CD4-positive, alpha-beta T cell treated with Interleukin-2 at 100 ng/mL for 4 hours (primary cell): ENCODE data around the gene LAMA1.

Experiments
- DNase-seq: peaks from one replicate; pipeline ENCODE4 v3.0.0-alpha.2; 2020; ENCODE audit warnings: low spot score

The LAMA1 gene

DNA sequence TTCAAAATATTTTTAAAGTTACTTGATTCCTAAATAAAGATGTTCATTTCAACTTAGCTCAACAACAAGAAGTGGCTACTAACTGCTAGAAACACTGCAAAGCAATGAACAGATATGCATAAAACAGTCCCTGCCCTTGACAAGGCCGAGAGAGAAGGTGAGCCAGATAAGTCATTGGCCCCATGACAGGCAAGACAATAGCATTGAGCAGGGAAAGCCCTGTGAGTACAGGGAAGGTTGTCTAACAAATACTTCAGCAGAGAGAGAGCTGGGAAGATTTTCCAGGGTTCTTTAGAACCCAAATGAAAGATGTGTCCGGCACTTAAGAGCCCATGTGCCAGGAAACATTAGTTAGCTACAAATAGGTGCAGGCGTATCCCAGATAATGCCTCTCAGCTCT is 4.7 kb downstream of the LAMA1 start:
- DNase-seq, result no peak

DNA sequence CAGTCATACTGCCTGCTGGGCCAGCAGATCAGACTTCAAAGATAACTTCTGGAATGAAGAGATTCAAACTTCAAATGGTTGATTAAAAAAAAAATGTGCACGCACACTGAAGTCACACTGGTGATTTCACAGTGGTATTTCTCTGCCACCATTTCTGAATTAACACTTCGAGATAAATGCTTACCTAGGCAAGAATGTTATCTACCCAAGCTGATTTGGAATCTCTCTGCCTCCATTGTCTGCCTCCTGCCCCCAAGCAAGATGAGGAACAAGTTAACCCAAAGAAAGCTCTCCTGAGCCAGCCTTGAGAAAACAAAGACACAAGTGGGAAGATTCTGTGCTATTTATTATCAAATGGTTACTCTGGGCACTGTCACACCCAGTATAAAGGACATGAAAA is 6.5 kb downstream of the LAMA1 start:
- no peak for DNase-seq

DNA sequence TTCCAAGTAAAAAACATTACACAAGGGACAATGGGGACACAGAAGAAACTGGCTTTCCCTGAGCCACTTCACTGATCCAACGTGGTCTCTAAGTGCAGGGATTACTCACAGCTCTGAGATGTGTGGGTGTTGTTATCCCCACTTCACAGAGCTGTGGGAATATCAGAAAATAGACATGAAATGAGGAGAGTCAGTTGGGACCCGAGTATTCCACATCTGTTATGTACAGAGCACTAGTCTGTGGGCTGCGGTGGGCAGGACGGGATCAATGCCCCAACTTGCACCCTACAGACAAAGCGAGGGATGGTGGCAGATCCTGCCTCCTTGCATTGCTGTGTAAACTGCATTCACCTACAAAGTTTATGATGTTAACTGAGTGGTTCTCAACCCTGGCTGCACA is 11.7 kb downstream of the LAMA1 start:
- DNase-seq, result no peak

DNA sequence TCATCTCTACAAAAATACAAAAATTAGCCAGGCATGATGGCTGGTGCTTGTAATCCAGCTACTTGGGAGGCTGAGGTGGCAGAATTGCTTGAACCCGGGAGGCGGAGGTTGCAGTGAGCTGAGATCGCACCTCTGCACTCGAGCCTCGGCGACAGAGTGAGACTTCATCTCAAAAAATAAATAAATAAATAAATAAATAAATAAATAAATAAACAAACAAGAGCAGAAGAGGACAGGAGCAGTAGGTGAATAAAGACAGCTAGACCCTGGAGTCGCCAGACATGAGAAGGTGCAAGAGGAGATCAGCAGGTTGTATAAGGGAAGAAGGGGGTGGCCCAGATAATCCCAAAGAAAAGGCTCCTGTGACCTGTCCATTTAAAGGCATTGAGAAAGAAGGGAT is 12.3 kb downstream of the LAMA1 start:
- DNase-seq, result no peak

DNA sequence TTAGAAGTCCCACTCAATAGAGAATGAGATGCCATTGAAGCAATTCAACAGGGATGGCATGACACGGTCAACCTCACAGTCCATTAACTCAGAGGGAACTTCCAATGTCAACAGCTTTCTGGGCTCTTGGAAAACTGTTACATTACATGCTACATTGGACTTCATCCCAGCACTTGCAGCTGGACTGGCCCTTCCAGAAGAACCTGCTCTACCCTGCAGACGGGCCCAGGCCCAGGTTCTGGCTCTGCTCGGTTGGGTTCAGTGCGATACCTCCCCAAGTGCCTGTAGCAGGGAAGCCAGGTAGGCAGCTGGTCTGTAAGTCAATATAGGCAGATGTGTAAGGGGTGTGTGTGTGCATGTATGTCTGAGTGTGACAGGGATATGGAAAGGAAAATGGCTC is 12.9 kb downstream of the LAMA1 start:
- no peak for DNase-seq

DNA sequence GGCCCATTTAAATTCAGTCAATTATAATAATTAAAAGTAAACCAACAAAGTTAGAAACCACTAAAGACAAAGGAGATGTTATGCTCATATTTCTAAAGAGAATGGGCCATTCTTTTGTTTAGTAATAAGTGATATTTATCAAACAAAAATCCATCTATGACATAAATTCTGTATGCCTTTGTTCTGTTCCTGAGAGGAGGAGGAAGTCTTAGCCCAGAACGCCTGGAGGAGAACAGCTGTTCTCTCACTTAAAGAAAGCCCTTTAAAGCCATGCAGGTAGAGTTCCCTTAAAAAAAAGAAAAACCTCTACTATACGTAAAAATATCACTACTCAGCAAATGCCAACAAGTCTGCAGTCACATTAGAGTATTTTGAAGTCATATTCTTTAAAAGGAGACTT is 15.5 kb downstream of the LAMA1 start:
- no peak for DNase-seq

DNA sequence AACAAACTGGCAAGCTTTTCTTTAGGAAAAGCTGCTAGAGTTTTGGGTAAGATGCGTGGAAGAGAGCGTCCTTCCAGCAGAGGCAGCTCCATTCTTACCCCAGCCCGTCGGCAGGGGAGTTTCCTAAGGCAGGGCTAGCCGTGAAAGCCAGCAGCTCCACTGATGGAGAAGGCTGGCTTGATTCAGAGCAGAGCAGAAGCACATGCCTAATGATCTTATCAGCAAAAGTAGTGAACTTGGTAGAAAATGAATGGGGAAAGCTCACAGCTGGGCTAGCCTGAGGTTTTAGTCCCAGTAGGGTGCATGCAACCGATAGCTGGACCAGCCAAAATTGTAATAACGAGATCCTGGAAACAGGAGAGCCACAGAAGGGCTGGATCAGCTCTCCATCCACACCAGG is 20.8 kb downstream of the LAMA1 start:
- no peak for DNase-seq

DNA sequence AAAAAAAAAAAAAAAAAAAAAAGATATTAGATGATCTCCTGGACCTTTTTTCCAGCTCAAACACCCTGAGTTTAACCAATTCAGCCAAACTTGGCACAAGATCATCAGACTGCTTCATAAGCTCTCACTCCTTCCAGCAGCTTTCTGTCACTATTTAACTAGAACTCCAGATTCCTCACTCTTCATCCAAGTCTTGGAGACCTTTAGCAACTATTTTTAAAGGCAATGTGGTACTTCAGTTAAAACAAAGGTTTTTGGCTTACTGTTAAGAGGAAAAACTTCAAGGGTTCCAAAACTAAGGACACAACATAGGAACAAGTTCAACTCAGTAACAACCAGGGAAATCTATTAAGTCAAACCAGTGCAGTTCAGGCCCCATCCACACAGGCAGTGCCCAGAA is 23.2 kb downstream of the LAMA1 start:
- no peak for DNase-seq

DNA sequence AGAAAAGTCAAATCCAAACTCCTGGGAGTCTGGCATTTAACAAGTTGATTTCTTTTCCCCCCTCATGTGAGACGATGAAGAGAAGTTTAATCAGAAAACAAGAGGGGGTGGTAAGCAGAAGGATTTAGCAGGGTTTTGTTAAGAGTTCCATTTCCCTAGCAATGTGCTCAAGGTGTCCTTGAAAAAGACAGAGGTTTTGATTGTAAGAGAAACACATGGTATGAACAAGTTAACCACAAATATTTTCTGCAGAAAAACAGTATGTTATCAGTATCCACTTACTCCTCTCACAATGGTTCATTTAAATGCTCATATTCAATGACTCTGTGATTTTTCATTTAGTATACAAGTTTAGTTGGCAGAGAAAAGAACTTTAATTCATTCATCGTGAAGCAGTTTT is 26.8 kb downstream of the LAMA1 start:
- no peak for DNase-seq

DNA sequence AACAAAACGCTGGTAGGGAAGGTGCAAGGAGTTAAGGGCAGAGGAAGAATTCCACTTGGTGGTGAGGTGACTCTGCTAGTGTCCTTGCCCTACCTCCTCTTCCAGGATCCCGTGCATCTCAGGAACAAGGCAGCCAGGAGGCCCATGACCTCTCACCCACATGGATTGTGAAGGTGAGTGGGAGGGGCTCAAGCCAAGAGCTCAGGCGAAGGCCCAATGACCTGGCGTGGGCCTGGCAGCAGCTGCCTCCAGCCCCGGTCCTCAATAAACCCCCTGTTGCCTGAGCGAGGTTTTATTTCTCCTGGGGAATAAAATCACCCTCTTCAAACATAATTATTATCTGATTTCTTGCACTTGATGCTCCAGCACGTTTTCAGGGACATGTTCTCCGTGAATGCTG is 28.2 kb downstream of the LAMA1 start:
- DNase-seq, result no peak

DNA sequence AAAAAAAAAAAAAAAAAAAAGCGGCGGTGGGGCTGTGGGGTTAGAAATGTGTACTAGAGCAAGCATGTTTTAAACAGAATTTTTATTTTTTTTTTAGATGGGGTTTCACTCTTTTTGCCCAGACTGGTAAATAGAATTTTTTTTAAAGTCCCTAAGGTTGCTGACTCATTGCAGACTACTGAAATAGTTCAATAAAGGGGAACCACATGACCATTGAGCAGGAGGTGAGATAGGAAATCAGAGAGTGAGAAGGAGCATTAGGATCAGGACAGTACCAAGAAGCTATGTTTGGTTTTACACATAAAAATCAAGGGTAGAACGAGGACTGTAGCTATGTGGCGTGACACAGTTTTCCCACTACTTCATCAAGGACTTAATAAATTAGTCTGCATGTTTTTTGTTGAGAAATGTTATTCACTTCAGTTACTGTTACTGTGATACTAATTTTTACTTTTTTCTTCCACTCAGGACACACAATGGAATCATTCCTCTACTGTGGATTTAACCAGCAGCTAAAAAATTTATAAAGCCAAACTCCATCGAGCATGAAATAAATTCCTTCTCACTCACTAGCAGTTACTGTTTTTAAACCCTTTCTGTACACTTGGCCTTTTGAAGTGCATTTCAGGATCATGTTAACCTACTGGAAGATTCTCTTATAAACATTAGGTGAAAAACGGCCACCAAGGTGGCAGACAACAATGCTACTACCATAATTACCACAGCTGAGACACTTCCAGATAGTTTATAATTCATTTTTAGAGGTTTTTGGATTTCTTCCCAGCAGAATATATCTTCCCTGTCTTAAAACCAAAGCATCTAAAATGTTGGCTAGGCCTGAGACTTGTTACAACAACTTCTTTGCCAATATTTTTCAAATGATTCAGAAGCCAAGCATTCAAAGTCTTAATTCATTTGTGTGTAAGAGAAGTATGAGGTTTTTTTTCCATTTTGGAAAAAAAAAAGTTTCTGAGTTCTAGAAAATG is 33.2 kb downstream of the LAMA1 start:
- no peak for DNase-seq

DNA sequence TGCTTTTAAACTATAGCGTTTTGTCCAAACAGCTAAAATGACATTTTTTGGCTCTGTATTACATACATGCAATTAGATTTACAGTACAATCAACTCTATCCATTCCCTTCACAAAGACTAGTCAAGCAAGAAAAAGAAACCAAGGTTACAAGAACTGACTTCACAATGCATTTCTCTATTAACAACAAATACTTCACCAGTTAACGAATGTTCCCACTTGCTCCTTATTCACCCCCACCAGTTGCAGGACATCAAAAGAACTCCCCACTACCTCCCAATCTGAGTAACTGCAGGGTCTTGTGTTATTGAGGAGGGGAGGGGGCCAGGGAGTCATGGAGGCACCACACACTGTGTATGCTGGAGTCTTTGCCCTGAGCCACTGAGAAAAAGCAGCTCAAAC is 34.9 kb downstream of the LAMA1 start:
- no peak for DNase-seq

DNA sequence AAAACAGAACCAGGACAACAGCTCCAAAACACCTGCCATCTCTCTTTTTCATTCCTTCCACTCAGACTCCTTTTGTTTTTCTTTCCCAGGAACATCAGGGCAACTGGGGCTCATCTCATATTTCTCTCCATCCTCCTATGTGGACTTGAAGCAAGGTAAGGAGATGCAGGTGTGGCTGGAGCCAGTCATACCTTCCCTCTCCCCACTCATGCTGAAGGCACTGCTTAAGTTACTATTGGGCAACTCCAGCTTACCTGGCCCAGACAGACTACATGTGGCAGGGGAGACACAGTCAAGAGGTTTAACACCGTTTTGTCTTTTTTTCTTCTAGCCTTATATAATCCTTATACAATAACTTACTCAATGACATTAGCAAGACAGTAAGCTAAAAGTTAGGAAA is 38.4 kb downstream of the LAMA1 start:
- DNase-seq, result no peak

DNA sequence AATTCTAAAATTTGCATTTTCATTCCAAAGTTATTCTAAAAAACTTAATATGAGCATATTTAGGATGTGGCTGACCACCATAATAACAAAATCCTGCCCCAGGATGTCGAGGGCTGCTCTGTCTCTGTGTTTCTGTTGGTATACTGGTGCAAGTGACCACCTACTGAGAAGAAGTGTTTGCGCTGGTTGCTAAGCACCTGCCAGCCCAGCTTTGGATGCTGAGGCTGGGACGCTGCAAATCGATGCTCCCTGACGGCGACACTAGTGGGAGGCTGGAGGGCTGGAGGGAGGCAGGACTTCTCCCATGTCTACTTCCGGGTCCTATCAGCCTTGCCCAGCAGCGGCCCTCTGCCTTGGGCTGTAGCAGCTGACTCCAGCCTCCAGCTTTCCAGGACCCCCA is 45.0 kb downstream of the LAMA1 start:
- no peak for DNase-seq

DNA sequence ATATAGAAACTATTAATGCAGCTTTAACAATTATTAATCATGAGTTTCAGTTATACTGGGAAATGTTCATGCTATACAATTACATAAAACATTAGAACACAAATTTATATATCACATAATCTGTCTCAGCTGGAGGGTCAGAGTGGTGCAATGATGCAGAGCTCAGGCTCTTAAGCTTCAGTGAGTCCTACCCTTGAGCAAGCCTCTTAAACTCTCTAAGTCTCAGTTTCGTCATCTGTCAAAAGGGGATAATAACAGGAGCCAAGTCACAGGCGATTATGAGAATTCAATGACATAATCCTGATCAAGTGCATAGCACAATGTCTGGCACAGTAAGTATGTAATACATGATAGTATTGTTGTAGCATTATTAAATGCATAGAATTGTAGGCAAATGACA is 46.0 kb downstream of the LAMA1 start:
- DNase-seq, result no peak

DNA sequence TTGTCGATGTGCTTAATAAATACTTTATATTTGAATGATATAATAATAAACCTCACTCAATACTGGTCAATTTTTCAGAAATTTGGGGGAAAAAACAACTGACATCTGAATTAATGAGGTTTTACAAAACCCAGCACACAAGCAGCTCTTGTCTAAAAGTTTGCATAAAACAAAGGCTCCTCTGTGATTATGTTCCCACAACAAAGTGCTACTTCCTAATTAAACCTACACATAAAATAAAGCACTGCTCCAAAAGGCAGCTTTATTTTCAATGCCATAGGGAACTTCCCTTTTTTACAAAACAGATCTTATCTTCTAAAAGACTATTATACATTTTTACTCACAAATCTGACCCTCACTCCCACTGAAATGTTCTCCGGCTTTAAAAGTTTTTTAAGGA is 47.1 kb downstream of the LAMA1 start:
- no peak for DNase-seq

DNA sequence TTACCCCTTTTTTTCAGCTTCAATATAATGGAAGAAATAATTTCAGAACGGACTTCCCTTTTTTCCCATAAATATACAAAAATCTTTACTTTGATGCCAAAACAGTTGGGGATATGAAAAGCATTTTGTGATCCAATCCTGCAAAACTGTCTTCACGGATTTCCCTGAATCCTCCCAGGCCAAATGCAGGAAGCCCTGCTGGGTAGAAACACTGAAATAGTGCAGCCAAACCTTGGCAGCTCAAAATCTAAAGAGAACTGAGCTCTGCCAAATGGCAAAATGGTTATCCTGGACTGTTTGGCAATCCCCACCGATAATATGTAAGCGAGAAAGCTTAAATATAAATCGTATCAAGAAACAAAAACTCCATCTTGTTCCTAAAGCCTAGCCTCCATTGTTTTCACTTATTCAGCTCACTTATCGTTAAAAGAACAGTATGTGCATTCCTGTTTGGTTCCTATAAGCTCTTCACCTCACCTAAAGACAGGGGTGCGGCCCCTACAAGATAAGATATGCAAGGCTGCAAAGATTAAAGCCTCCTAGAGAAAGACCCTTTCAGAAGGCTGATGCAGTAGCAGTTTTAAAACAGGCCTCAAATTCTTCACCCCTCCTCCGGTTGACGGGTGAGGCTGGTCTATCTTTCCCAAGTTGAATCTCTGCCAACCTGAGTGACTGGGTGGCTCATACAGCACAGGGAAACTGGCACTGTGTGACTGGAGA is 48.6 kb downstream of the LAMA1 start:
- DNase-seq, result no peak

DNA sequence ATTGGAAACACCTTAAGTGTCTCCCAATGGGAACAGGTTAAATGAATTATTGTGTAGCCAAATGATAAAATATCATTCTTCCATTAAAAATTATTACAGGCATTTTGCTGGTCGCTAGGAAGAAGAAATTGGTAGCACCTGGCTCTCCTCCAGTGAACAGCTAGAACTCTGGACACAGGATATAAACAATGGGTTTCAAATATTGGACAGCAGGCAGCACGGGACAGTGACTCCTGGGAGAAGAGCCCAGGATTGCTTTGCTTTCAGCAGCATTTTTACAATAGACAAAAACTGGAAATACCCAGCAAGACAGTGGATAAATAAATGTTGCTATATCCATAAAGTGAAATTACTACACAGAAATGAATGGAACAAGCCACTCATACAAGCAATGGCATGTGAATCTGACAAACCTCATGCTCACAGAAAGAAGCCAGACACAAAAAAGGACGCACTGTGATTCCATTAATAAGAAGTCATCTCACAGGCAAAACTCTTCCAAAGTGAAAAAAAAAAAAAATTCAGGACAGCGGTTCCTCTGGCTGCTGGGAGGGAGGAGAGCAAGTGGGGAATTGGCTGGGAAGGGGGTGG is 50.5 kb downstream of the LAMA1 start:
- DNase-seq, result no peak

DNA sequence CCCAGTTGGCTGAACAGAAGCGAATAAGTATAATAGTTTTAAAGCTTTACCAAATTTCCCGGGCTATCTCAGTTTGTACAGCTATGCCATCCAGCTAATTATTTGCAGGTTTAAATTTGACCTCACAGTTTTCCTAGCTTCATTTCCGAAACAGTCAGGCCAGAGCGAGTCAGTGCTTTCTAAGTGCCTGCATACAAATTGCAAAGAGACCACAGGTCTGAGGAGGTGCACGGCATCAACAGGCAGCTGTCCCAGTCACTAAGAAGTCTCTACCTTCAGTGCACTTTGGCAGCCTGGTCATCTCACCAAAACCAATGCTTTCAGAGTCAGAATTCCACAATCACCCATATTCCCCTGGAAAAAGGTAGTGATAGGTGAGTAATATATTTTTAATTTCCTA is 51.9 kb downstream of the LAMA1 start:
- no peak for DNase-seq

DNA sequence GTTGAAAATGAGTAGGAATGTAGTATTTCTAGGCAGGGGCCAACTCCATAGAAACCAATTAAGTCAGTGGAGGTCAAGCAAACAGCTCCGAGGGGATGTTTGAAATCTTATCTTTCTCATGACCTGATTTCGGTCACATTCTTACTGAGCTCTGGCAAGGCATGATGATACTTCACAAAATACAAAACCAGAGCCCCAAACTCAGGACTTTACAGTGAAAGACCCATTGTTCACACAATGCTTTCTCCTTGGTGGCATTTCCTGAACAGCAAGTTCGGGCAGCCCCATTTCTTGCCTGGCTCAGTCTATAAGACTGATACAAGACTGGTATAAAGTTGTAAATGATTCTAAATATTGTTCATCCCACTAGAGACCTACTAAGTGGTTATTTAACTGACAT is 53.3 kb downstream of the LAMA1 start:
- no peak for DNase-seq

DNA sequence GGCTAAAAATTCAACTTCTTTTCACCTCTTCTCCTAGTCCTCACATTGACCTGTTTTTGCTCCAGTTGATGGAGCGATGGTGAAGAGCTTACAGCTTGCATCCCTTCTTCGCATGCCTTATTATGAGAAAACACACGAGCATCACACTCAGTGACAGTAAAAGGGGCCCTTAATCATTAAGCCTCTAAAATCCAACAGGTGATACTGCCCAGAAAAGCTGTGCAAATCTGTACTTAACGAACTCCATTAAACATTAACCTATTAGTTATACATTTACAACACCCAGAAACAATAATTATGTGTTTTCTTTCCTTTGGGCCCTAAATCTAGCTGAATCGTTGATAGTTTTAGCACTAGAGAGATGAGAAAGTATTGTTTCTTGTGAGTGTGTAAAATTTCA is 54.8 kb downstream of the LAMA1 start:
- DNase-seq, result no peak

DNA sequence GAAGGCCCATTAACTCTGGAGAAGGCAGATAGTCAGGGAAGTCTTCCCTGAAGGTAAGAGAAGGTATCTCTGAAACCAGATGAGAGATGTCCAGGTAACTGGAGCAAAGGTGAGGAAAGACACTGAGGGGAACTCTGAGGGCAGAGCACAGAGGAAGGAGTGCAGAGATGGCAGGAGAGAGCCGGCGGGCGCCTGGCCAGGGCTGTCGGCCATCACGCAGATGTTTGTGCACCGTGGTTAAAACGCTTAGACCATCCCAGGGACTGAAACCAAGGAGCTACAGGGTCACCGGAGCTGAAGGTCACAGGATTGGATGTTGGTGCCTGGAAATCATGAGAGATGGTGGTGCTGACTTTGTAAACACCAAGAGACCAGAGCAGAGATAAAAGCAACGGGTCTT is 55.4 kb downstream of the LAMA1 start:
- no peak for DNase-seq

DNA sequence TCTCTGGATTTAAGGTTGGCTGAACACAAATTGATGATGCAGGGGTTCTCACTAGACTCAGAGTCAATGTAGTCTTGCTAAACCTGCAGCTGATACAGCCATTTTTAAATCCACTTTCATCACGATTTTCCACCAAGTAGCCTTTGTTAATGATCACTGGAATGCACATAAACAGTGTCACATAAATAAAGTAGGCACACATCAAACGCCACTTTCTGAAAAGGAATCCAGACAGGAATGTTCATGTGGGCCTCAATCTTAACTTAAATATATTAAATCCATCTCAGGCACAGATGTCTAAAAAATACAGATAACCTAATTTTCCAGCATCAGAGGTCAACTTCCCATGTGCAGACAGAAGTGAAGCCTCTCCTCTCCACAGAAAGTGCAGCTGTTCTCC is 58.3 kb downstream of the LAMA1 start:
- no peak for DNase-seq
